Activated CD4-positive, alpha-beta T cell treated with anti-CD3 and anti-CD28 coated beads, Interleukin-2, amount 10 ng/mL, durations not matched to agents 7 days and 5 days (primary cell): ENCODE results near the gene GLYAT. TPM values are rescaled to one million over a fixed set of nuclear protein-coding genes. Genes with fewer than 3 reads are reported as not detected.

Experiments used
- total RNA-seq, 2 experiments: library from RNA; stranded (reverse); gene quantifications; one replicate each; pipeline ENCODE4 v1.2.3, GENCODE V29; 2021

GLYAT gene
- total RNA-seq, 2 experiments from 2014 or later = not detected

Other genes with a start within 250 kb of the GLYAT start
- under 1 TPM in 1 of 2 experiments, not detected in 1; 0.37 TPM for gene OR5B21, start 223.8 kb downstream of the GLYAT start, total RNA-seq
- gene LPXN, start 156.1 kb downstream of the GLYAT start, total RNA-seq = 100 to 1,000 TPM; 148 to 208 TPM
- gene ZFP91, start 152.9 kb downstream of the GLYAT start, total RNA-seq = 10 to 100 TPM; 48.8 to 60.9 TPM
- 1 to 10 TPM; 2.9 to 3.7 TPM for gene CNTF, start 109.3 kb downstream of the GLYAT start, total RNA-seq
- gene GLYATL2, start 112.8 kb upstream of the GLYAT start, total RNA-seq = not detected
- not detected for gene GLYATL1, start 207.5 kb upstream of the GLYAT start, total RNA-seq